Measurements from ENCODE around the gene ABRAXAS1. TPM values are rescaled to one million over a fixed set of nuclear protein-coding genes. Genes with fewer than 3 reads are reported as not detected.
"Not testable (repeated sequence)": the region's sequence is repeated elsewhere in the genome, so short reads cannot be mapped to it uniquely, and the experiment has no call there.

The ABRAXAS1 gene
- 34.3 TPM for polyA plus RNA-seq (ENCODE audit: insufficient read length)

DNA sequence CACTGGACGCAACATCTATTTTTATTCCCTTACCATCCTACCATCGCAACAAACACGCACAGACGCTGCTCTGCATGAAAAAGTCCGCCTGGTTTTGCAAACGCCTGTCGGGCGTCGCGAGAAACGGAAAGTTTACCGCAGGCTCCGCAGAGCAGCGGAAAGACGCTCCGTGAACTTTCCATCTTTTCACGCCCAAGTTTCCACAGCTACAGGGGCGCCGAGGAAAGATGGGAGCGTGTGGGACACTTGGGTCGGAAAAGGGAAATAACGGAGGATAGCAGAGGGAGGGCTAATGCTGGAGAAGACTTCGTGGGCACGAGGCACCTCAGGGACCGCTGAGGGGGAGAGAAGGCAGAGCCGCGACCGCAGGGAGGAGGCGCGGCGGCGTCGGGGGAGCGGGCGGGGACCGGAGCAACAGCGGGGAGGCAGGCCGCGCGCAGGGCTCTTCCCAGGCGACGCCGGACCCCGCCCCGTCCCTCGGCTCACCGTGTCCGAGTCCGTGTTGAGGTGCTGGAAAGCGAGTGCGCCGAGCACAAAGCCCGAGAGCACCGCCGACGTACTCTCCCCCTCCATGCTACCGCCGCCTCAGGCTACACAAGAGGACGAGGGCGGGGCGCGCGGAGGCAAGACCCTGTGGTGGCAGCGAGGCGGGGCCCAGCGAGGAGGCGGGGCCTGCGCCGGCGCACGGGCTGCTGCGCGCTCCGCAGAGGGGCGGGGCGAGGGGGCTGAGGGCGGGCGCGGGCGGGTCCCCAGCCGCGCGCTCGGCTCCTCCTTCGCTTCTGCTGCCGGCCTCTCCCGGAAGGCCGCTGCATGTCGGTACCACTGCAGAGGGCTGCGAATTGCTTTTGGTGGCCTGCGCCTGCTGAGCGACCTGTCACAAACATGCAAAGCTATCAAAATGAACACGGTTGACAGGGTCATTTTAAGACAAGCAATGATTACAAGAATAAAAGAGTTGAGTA lies at the start of gene ABRAXAS1:
TSS of gene ABRAXAS1 (minus strand) at position 601 of the 962 bp plus-strand sequence. CDS start at position 573, 28 bp downstream.
- DNase-seq, result peak; percentile 95

DNA sequence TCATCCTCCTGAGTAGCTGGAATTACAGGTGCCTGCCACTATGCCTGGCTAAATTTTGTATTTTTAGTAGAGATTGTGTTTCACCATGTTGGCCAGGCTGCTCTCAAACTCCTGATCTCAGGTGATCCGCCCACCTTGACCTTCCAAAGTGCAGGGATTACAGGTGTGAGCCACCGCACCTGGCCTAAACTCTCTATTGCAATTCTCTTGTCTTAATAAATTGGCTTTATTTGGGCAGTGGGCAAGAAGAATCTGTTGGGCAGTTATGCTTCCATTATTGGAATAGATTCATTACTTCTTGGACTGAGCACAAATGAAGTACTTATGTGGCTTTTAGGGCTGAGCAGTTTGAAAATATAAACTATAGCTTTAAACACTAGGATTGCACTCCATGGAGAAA lies 42.8 kb upstream of the ABRAXAS1 start:
- no peak for DNase-seq

DNA sequence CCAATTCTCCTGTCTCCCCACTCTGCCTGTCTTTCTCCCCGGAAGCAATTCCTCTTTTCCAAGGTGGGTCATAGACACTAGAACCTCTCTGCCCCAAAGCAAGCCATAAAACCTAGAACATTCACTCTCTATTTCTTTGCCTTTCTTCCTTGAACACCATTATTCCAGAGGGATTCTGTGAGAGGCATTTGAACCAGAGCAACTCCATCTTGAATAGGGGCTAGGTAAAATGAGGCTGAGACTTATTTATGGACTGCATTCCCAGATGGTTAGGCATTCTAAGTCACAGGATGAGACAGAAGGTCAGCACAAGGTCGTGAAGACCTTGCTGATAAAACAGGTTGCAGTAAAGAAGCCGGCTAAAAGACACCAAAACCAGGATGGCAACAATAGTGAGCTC lies 37.3 kb upstream of the ABRAXAS1 start:
- no peak for DNase-seq

DNA sequence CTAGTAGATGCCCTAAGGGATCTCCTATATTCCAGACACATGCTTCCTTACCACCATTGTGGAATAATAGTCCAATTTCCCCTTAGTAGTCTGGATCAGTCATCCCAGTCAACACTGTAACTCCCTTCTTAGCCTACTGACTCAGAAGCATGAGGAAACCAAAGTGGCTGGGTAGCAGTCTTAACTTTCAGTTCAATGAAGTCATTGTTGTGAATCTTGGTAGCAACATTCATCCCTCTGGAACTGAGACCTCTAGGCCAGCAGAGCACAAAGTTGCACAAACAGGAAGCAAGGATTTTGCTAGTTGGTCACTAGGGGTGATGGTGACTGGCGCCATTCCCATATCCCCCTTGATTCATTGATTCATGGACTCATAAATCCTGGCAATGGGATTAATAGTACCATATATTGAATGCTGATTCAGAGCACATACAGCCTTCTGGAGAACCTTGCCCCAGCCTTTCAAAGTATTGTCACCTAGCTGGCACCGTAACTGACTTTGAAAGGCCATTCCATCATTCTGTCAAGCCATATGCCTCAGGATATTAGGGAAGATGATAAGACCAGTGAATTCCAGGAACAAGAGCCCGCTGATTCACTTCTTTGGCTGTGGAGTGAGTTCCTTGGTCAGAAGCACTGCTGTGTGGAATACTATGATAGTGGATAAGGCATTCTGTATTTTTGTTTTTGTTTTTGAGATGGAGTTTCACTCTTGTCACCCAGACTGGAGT lies 31.3 kb upstream of the ABRAXAS1 start:
- DNase-seq, result no peak

DNA sequence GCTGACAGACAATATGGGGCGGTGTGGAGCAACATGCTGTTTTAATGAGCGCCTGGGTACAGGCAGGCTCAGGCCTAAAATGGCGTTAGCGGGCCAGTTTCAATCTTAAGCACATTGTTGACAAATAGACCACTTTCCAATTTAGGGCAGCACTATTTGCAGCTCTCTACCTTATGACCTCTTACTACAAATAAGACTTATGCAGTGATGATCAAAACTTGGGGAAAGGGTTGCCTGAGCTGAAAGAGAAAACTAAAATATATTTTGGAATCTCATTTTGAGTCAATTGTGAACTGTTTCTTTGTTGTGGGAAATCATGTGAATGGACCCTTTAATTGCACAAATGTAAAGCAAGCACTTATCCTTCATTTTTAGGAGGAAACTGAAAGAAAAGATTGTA lies 25.5 kb upstream of the ABRAXAS1 start:
- DNase-seq, result no peak

DNA sequence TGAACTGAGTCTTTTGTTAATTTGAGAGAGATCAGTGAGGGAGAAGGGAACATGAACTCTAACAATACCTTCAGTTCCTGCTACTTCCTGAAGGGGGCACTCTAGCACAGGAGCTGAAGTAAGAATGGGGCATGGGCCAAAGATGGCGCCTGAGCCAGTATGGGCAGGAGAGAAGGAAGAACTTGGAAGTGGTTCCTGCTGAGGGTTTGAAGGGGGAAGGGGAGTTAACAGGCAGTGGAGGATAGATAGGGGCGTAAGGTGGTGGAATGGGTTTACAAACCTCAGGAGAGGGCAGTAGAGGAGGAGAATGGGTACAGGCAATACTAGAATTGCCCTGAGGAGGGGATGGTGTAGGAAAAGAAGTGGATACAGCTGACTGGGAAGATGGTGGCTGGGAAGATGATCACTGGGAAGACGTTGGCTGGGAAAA lies 24.3 kb upstream of the ABRAXAS1 start:
- DNase-seq, result not testable (repeated sequence)

DNA sequence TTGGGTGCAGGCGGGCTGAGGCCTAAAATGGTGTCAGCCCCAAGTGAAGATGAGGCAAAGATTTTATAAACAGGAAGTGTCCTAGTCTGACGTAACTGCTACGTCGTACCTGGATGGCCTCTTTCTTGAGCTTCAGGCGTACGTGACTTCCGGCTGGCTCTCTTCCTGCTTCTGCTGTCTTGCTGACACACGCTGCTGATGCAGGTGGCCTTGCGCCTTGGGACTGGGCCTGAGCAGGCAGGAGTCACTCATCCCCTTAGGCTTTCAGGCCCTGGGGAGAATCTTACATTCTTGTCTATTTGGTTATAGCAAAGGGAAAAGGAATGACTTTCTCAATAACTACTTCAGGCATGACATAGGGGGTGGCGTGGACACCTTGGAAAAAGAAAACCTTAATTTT lies 20.1 kb upstream of the ABRAXAS1 start:
- DNase-seq, result no peak

DNA sequence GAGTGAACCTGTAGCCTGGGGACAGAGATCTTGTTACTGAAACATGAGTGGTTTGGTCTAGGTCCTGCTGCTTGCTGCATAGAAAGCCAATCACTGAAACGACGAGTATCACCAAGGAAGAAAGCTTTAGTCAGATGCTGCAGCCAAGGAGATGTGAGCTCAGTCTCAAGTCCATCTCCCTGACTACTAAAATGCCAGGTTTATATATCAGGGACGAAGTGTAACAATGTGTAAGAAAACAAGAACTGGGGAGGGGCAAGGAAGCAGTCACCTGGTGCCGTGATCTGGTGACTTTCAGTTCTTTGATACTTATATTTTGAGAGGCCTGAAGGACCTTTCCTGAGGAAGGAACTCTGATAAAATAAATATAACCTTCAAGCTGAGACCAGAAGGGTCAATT lies 19.6 kb upstream of the ABRAXAS1 start:
- no peak for DNase-seq

DNA sequence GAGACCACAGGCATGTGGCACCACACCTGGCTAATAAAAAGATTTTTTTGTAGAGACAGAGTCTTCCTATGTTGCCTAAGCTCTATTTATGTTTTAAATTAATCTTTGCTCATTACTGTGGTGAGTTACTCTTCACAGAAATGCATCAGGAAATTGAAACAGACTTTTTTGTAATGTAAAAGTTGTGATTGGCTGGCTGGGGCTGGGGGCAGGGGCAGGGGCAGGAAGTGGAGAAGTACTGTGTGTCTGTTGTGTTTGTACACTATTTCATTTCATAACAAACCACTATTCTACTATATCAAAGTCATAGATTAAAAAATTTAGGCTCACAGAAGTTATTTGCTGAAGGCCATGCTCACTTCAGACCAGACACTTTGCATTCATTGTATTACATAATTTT lies 19.1 kb upstream of the ABRAXAS1 start:
- DNase-seq, result no peak

DNA sequence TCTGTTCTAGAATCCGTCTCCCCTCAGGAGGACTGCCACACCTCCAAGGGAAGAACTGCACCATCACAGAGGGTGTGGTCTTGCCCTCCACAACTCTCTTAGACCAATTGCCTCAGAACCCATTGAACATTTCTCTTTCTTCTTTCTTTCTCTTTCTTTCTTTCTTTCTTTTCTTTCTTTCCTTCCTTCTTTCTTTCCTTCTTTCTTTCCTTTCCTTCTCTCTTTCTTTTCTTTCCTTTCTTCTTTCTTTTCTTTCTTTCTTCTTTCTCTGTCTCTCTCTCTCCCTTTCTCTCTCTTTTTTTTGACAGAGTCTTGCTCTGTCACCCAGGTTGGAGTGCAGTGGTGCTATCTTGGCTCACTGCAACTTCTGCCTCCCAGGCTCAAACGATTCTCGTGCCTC lies 16.8 kb upstream of the ABRAXAS1 start:
- not testable (repeated sequence) for DNase-seq

DNA sequence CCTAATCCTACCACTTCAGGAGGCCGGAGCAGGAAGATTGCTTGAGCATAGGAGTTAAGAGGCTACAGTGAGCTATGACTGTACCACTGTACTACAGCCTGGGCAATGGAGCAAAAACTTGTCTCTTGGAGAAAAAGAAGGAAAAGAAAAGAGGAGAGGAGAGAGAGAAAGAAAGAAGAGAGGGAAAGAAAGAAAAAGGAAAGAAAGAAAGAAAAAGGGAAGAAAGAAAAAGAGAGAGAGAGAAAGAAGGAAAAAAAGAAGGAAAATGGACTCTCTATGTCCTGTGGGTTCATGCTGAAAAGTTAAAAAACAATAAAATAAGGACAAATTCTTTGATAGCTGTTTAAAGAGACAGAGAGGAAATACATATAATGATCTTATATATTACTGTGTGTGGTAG lies 13.3 kb upstream of the ABRAXAS1 start:
- DNase-seq, result no peak

DNA sequence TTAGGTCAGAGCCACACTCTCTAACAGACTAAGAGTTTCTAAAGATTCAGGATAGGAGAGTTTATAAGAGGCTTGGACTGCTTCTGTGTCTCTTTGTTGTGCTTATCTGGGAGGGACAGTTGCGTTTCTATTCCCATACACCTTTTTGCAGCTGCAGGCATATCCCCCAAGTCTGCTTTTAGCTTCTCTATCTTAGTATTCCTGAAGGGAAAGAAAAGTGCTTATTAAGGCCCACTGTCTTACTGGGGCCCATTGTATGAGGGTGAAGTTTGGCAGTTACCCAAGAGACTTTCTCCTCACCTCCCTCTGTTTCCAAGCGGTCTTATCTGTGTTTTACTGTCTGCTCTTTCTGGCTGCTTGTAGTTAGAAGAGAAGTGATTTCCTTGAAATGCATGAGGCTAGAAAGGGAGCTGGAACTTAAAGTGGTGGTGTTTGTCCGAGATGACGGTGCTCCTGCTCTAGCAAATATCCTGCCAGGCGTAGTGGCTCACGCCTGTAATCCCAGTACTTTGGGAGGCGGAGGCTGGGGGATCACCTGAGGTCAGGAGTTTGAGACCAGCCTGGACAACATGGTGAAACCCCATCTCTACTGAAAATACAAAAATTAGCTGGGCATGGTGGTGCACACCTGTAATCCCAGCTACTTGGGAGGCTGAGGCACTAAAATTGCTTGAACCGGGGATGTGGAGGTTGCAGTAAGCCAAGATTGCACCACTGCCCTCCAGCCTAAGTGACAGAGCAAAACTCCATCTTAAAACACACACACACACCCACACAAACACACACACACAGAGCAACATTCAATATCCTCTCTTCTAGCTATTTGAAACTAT lies 11.4 kb upstream of the ABRAXAS1 start:
- not testable (repeated sequence) for DNase-seq

DNA sequence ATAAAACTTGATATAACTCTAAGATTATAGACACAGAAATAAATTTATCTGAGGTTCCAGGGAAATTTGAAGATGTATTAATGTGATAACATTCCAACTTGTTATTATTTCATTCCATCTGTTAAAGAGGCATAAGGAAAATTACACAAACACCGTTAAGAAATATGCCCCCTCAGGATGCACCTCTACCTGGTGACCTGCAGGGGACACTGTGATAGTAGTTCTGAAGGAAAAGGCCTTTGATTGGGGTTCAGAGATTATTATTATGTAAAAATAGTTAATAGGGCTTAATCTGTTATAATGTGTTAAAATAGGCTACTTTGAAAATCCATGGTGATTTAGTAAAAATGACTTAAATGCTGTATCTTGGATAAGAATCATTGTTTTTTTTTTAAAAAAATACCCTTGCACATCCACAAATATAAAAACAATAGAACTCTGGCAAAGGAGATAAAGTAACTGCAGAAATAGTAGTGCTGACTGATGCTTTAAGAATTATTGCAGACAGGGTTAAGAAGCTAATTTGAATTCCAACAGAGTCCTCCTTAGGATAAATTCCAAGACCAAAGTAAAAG lies 6.1 kb upstream of the ABRAXAS1 start:
- DNase-seq, result no peak

DNA sequence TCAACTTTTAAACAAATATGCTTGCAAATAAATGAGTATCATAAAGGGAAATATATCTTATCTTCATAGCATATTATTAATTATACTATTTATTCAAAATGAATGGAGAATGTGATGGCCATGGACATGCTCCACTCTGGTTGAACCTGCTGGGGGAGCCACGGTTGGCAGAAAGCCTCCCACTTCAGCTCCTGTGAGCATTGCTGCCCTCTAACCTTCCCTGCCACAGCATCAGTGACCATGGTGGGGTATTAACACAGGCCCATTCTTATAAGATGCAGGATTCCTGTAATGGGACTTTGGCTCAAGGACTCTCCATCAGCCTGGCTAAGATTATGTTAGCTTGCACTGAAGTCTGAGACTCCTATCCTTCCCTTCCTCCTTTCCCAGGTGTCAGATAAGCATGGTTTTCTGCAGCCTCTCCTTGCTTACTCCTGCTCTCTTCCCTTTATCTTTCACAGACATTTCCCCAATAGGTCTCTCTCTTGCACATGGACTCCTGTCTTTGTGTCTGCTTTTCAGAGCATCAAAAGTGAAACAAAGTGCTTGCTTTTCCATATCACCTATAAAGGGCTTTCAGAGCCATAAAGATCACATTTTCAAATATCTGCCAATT lies 4.9 kb upstream of the ABRAXAS1 start:
- DNase-seq, result no peak

DNA sequence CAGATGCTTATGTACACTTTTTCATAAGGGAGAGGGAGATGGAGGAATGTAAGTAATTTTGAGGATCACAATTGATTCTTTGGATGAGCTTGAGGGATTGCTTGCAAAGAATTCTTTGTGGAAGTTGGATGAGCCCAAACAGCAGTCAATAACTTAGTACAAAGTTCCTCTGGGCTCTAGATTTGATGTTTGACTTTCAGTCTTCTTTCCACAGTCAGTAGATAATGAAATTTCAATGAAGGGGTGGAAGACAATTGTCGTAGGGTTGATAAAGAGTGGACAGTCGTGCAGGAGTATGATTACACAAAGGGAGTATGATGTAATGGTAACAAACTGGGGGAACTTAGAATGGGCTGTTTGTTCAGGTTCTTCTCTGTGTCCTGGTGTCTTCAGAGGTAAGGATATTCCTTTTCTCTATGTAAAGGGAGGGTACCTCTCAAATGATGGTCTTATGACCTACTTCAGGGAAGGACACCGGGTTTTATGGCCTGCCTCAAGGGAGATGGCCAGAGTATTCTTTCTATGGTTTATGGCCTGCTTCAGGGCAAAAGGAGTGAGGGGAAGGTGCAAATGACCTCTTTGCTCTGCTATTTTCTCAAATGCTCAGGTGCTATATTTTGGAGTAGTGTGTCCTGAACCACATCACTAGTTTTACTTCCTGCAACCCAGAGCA lies 1.7 kb upstream of the ABRAXAS1 start:
- DNase-seq, result no peak

DNA sequence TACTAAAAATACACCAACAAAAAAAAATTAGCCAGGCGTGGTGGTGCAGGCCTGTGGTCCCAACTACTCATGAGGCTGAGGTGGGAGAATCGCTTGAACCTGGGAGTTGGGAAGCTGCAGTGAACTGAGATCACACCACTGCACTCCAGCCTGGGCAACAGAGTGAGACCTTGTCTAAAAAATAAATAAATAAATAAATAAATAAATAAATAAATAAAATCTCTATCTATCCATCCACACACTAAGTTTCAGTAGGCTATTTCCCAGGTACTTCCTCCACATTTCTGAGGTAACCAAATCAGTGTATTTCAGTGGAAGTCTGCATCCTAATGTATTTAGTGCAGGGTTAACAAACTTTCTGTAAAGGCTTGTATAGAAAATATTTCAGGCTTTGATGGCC lies 10.9 kb downstream of the ABRAXAS1 start:
- DNase-seq, result no peak

DNA sequence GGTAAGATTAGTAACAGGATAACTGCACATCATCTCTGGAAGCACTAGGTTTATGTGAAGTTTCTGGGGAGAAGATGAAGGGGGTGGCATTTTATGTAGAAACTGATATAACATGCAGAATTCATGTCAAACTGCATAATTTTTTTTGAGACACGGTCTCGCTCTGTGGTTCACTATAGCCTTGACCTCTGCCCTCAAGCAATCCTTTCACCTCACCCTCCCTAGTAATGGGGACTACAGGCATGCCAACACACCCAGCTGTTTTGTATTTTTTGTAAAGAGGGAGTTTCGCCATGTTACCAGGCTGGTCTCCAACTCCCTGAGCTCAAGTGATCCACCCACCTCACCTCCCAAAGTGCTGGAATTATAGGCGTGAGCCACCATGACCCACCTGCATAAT lies 11.5 kb downstream of the ABRAXAS1 start:
- no peak for DNase-seq

DNA sequence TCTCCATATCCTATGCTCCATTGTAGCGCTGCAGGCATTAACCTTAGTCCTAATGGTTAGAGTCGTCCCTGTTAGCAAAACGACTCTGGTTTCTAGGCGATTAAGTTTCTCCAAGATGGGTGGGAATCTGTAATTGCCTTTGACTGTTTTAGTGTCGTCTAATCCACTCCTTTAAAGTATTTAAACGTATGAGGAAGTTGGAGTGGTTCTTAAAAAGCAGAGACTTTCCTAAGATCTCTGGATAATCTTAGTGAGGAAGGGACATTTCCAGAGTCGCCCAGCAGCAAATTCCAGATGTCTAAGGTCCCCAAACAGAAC lies 28.8 kb downstream of the ABRAXAS1 start:
- DNase-seq, result no peak

DNA sequence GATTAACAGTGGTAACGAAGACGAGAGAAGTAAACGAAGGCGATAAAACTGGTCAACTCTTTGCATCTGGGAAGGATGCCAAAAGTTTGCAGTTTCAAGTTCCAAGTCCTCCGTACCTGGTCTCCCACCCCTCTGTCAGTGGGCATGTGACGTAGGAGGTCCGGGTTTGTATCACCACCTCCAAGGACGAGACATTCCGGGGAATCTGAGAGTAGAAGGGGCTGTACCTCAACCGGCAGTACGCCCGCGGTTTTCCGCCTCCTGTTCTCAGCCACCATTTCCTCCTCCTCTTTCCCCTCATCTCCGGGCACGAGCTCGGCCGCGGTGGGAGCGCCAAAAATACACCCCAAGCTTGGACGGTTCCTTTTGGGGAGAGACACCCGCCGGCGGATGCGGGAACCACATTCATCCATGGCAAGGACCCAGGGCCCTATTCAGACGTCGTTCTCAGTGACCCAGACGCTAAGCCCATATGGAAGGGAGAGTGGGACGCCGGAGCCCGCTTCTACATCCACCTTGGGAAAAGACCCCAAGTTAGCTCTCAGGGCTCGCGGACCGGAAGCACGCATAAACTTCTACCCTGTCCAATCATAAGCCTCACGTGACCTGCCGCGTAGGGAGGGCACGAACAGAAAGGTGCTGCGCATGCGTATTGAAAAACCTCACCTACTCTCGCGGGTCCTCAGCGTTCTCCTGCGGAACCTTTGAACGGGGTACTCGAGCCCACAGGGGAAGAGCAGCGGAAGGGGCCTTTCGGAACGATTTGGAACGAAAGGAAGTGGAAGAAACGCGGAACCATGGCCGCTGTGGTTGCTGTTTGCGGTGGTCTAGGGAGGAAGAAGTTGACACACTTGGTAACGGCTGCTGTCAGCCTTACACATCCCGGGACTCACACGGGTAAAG lies 29.4 kb downstream of the ABRAXAS1 start, which contains the start of the genes HELQ and MRPS18C:
TSS of gene HELQ (minus strand) at position 543 of the 903 bp plus-strand sequence. CDS start at position 413, 130 bp downstream.
TSS of gene MRPS18C (plus strand) at position 778 of the 903 bp plus-strand sequence. CDS start at position 798, 20 bp downstream.
- peak; percentile 99 for DNase-seq

DNA sequence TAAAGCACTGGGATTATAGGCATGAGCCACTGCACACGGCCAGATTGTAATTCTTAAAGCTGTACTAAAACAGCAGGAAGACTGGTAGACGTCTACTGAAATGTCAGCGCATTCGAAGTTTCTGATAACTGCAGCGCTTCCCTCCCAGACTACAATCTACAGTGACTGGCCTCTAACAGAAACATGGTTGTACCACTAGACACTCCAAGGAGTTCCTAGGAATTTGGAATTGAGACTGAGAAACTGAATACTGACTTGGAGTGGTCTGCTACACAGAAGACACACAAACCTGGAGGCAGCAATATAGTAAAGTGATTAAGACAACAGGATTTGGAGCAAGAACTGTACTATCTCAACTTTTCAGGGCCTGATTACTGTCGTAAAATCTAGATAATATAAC lies 30.2 kb downstream of the ABRAXAS1 start:
- peak; percentile 14 for DNase-seq

Measured in hindlimb muscle (tissue), 1 donor.